ENCODE data around the gene XPA.

The XPA gene

DNA sequence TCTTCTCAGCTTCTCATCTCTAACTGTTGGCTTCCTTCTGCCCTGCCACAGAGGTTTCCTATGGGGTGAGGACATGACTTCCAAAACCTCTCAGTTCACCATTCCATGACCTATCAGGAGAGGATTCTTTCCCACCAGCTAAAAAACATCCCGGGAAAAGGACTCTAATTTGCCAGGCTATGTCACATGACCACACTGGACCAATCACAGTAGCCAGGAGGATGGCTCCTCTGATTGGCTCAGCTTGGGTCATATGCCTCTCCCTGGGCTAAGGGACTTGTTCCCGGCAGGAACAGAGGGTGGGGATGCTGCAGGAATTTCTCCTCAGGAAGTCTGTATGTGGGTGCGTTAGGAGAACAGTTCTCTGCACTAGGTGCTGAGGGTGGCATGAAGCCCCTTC, 40.3 kb upstream of the XPA start:
- DNase-seq (ENCODE audit: low read depth) = no peak
- no peak overlapping the region for H3K4me3 ChIP-seq (ENCODE audit: low read length)
- TF ChIP-seq, protein P1, sequence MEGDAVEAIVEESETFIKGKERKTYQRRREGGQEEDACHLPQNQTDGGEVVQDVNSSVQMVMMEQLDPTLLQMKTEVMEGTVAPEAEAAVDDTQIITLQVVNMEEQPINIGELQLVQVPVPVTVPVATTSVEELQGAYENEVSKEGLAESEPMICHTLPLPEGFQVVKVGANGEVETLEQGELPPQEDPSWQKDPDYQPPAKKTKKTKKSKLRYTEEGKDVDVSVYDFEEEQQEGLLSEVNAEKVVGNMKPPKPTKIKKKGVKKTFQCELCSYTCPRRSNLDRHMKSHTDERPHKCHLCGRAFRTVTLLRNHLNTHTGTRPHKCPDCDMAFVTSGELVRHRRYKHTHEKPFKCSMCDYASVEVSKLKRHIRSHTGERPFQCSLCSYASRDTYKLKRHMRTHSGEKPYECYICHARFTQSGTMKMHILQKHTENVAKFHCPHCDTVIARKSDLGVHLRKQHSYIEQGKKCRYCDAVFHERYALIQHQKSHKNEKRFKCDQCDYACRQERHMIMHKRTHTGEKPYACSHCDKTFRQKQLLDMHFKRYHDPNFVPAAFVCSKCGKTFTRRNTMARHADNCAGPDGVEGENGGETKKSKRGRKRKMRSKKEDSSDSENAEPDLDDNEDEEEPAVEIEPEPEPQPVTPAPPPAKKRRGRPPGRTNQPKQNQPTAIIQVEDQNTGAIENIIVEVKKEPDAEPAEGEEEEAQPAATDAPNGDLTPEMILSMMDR (IDR thresholded peaks at IDR 0.05; ENCODE audit: insufficient read depth, low read depth, low read length, missing control alignments) = no peak

DNA sequence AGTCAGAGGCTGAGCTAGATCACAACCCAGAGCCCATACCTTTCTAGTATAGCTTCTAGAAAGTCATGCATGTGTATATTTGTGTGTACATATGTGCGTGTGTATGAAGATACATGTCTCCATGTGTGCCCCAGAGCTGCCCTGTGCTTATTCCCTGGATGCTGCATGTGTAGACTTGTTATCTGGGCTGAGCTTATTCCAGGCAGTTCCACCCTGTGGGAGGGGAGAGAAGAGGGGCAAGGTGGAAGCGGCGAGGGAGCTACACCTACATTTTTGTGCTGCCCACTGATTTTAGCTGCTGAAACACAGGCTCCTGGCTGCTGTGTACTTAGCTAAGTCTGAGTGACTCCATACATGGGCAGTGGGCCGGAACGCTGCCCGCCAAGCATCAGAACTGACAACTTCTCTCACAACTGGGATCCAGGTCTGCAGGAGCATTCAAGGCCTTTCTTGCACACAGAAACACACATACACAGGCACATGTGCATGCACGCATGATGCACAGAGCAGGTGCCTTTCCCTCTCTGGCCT, 38.0 kb upstream of the XPA start:
- peak; percentile 30 for DNase-seq (ENCODE audit: low read depth)
- TF ChIP-seq, protein P1 (IDR thresholded peaks at IDR 0.05; ENCODE audit: insufficient read depth, low read depth, low read length, missing control alignments) = no peak
- H3K4me3 ChIP-seq (ENCODE audit: low read length) = no peak overlapping the region

DNA sequence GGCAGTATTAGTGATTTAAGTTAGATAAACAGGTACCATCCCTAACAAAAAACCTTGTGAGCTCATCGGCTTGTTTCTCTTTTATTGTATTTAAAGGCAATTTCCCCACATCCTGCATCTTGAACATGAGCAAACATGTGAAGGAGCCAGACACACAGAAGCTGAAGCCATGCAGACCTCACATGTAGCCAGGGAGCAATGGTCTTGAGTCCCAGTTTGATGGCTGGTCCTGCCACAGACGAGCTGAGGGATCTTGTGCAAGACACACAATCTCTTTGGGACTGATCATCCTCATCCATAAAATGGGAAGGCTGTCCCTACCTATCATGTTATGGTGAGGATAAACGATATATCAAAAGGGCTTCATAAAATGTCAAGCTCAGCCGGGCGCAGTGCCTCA, 29.6 kb upstream of the XPA start:
- DNase-seq (ENCODE audit: low read depth) = no peak
- H3K4me3 ChIP-seq (ENCODE audit: low read length) = no peak overlapping the region
- TF ChIP-seq, protein P1 (IDR thresholded peaks at IDR 0.05; ENCODE audit: insufficient read depth, low read depth, low read length, missing control alignments) = no peak

DNA sequence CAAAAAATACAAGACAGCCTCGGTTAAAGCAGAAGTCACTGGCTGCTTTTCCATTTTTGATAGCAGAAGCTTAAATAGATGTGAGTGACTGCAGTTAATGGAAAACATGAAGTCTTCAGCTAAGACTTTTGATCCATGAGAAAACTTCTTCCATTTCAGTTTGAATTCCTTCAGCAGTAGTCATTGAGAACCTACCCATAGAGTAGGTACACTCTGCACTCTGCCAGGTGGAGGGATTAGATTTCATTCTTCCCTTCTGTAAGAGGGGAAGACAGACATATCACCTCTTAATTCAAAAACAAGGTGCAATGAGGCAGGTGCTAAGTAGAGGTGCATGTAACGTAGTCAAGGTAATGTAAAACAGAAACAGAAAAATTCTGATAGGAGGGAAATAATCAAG, 26.7 kb upstream of the XPA start:
- no peak overlapping the region for H3K4me3 ChIP-seq (ENCODE audit: low read length)
- peak; percentile 32 for DNase-seq (ENCODE audit: low read depth)
- TF ChIP-seq, protein P1 (IDR thresholded peaks at IDR 0.05; ENCODE audit: insufficient read depth, low read depth, low read length, missing control alignments) = no peak

DNA sequence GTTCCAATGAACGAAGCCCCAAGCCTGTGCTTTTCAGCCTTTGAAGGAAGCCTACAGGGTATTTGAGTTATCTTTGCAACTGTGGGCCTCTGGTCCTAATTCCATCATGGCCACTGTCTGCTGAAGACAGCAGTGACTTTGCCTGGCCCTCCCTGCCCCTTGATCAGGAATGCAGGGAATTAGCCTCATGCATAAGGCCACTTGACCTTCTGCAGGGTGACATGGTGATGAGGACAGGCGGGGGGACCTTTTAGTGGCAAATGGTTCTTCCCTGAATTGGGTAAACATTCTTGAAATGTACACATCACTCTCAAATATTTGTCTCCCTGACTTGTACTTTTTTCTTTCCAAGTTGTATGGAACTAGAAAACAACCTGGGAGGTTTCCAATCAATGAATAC, 25.2 kb upstream of the XPA start:
- DNase-seq (ENCODE audit: low read depth) = no peak
- no peak overlapping the region for H3K4me3 ChIP-seq (ENCODE audit: low read length)
- TF ChIP-seq, protein P1 (IDR thresholded peaks at IDR 0.05; ENCODE audit: insufficient read depth, low read depth, low read length, missing control alignments) = no peak

DNA sequence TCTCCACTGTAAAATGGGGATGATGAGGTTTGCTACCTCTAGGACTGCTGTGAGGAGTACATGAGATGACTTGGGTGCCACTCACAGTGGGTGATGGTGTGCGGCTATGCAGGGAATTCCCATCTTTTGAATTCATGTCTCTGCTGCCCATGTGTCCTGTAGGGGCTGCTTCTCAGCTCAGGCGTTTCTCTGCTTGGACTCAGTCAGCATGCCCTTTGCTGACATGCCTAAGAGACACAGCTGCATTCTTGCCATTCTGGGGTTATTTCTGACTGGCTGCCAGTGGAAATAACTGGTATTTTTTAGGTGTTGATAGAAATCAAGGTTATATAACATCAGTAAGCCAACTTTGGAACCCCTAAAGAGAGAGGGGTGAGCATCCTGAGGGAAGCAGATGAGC, 24.3 kb upstream of the XPA start:
- TF ChIP-seq, protein P1 (IDR thresholded peaks at IDR 0.05; ENCODE audit: insufficient read depth, low read depth, low read length, missing control alignments) = no peak
- no peak for DNase-seq (ENCODE audit: low read depth)
- no peak overlapping the region for H3K4me3 ChIP-seq (ENCODE audit: low read length)

DNA sequence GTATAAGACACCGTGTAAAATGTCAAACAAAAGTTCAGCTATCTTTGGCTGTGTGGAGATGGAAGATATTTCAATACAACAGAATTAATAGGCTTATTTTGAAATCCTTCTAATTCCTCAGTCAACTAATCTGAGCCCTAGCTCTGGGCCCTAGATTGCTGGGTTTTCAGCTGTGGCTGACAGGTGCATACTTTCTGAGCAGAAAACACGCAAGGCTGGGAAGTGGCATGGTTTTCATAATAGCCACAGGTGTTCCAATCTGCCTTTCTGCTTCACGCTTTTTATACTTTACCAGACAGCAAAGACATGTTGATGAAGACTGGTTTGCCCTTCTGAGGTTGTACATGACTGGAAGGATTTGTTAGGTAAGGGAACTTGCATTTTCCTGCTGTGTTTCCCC, 20.7 kb upstream of the XPA start:
- TF ChIP-seq, protein P1 (IDR thresholded peaks at IDR 0.05; ENCODE audit: insufficient read depth, low read depth, low read length, missing control alignments) = no peak
- H3K4me3 ChIP-seq (ENCODE audit: low read length) = no peak overlapping the region
- DNase-seq (ENCODE audit: low read depth) = no peak
